Measurements from ENCODE around the gene DTNB.
"Not testable (repeated sequence)": the region's sequence is repeated elsewhere in the genome, so short reads cannot be mapped to it uniquely, and the experiment has no call there.

The DTNB gene

DNA sequence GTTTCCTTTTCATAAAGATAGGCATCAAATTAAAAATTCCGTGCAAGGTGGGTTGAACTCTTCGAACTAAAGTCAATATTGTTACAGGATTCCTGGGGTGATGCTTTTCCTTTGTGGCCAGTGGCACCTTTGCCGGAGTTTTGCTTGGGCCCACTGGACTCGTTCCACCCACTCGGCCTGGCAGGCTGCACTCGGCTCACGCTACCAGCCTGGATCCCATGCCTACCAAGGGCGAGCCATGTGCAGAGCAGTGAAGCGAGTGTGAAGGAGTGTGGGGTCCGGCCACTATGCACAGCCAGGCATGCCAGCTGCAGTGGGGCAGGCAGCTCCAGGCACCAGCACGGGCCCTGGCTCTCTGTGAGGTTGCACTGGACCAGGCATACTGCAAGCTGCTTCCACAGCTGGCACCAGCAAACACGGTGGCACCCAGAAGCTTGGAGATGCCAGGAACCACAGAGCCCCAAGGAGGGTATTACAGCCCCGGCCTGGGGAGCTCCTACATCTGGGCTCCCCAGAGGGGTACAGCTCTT is 83.6 kb downstream of the DTNB start:
- no peak for DNase-seq (ENCODE audit: low read depth)

DNA sequence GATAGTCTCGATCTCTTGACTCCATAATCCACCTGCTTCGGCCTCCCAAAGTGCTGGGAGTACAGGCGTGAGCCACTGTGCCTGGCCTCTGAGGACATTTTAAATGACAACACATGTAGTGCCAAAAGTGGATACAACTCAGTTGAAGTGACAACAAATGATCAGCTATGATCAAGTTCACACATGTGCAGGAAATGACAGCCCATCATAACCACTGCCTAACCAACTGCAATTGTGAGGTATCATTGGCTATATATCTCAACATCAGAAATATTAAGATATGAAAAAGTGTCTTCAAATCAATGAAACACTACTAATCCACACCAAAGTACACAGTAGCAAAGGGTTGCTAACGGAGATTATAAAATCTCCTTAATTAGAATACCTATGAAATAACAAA is 84.8 kb downstream of the DTNB start:
- DNase-seq (ENCODE audit: low read depth): no peak

DNA sequence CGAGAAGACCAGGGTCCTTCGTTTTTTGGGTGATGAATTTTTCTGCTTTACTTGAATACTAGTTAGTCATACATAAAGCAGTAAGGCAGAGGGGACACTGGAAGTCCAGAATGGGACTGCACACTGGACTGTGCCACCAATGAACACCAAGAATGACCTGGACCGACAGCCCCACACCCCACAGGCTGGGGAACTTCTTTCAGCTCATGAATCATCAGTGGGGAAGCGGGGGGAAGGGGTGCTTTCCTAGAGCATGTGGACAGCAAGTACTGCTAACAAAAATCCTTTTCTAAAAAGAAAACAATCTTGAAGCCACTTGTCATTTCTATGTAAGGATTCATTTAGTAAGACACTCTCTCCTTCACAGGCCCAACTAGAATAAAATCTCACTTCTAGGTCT is 86.0 kb downstream of the DTNB start:
- DNase-seq (ENCODE audit: low read depth): no peak

DNA sequence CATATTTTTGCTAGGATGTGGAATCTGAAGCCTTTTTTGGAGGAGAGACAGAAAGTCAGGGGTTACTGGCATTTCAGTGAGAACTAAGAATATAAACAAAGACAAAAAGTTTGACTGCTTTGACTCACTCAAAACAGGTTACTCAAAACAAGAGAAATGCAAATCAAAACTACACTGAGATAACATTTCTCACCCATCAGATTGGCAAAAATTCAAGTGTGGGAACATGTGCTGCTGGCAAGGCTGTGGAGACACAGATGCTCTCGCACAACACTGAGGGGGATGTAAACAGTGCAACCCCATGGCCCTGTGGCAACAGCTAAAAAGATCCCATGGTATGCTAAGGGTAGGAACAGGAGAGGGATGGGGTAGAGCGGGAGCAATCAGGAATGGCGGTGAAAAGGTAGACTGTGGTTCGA is 86.6 kb downstream of the DTNB start:
- no peak for DNase-seq (ENCODE audit: low read depth)

DNA sequence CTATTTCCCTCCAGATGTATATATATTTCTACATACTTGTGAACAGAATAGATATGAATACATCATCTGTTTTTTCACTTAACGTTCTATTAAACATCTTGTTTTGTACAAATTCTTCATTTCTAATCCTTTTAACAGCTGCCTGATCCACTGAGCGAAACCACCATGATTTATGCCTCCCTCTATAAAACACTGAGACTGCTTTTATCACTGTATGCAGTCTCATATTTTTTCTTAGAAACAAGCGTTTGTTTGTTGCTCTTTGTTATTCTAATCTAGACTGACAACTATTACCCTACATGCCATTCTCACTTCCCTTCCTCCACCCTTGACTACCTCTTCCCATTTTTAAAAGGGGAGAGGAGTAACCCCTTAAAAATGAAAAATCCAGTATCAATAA is 88.2 kb downstream of the DTNB start:
- no peak for DNase-seq (ENCODE audit: low read depth)

DNA sequence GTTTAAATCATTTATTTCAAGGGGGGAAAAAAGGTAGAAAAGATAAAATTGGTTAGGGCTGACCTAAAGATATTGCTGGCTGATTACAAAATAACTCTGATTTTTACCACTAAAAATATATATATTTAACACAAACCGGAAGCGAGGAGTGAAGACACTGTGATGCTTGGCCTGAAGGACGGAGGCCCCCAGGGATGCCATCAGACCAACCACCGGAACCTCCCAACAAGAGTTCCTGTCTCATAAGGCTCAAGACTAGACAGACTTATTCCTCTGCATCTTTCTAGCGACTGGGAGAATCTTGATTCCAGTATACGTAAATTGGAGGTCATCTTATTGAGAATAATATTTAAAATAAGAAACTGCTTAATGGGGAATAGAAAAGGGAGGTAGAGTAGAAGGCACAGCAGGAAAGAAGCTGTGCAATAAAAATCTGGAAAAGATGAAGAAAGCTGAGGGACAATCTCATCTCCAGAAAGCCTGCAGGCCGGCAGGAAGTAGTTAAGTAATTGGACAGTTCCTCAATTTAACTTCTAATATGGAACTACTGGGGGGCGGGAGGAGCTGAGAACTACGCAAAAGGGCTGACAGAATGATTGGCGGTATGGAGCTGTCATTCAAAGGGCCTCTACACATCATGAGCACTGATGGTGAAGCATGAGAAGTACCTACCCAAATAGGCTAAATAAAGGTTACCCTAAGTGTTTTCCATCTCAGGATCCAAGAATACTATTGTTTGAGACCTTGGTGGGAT is 91.1 kb downstream of the DTNB start:
- no peak for DNase-seq (ENCODE audit: low read depth)

DNA sequence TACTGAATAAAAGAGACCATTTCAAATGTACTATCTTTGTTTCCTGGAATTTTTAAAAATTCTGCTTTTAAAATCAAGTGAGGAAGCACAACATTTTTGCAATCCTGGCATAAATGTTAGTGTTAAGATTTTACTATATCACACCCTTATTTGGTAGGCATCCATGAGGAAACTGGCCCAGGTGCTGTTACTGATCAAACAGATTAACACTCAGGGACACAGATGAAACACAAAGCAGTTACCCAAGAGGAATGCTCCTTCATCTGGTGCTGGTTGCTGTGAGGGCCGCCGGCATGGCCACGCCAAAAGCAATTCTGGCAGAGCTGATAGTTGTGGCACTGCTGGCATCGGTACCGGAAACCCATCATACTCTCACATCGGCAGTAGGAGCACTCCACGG is 96.8 kb downstream of the DTNB start:
- no peak for DNase-seq (ENCODE audit: low read depth)

DNA sequence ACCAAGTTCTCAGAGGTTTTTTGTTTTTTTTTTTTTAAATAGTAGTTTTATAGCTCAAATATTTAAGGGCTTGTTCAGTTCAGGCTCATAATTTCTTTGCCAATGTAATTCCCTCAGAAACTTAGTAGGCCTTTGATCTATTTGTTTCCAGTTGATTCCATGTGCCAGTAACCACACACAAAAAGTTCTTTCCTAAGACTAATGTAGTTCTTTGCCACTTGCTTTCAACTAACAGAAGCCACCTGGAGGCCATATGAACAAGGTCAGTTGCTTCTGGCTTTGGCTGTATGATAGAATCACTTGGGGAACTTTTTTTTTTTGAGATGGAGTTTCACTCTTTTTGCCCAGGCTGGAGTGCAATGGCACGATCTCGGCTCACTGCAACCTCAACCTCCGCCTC is 100.7 kb downstream of the DTNB start:
- DNase-seq (ENCODE audit: low read depth): no peak

DNA sequence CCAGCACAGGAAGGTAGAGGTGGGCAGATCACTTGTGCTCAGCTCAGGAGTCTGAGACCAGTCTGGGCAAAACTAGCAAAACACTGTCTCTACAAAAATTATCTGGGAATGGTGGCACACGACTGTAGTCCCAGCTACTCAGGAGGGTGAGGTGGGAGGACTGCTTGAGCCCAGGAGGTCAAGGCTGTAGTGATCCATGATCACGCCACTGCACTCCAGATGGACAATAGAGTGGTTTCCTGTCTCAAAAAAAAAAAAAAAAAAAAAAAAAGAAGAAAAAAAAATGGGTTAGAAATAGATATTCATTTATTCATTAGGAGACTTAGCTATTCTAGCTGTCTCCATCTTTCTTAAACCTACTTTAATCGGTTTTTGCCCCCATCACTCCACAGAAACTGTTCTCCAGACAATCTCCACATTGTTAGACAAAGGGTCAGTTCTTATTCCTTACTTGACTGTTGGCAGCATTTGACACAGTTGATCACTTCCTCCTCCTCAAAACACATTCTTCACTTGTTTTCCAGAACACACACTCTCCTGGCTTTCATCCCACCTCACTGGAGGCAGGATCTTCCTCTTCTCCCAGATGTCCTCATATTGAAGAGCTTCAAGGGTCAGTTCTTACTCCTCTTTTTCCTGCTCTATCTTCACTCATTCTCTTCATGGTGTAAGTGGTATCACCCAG is 103.1 kb downstream of the DTNB start:
- no peak for DNase-seq (ENCODE audit: low read depth)

DNA sequence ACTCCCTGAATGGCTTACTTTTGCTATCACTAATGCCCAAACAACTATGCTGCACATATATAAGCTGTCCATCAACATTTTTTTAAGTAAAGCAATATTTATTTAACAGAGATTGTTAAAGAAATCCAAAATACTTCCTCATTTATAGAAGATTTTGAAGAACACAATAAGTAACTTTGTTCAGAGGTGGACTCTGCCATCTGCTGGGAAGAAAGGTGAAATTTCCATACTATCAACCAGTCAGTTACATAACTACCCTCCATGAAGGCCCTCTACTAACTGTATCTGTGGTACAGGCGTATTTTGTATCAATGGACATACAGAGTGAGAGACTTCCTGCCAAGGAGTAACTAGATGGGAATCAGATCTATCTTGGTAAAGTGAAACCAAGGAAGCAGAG is 106.0 kb downstream of the DTNB start:
- no peak for DNase-seq (ENCODE audit: low read depth)

DNA sequence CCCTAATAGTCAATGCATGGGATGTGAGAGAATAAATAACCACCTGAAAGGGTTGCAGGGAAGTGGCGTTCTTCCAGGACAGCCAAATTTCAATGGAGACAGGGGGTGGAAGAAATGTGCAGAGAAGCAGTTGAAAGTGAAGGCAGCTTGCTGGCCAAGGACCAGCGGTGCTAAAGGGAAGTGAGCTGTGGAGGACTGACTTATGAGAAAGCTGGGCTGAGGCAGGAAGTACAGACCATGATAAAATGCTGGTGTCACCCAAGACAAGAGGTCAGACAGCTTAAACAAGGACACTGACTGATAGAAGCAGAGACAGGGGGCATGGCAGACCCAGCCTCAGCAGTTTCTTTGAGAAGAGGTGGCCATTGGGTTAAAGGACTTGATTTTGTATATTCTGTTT is 106.7 kb downstream of the DTNB start:
- DNase-seq (ENCODE audit: low read depth): no peak

DNA sequence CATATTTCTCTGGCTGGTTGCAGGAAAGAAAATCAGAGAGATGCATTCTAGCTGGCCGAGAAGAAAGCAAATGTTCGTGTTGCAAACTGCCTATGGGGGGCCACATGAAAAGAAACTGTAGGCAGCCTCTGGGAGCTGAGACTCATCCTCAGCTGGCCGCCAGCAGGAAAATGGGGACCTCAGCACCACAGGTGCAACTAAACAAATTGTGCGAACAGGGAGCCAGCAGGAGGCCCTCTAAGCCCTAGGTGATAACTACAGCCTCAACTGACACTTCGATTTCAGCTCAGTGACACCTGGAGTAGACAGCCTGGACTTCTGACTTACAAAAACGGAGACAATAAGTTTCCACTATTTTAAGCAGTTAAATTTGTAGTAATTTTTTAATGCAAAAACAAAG is 107.3 kb downstream of the DTNB start:
- DNase-seq (ENCODE audit: low read depth): no peak

DNA sequence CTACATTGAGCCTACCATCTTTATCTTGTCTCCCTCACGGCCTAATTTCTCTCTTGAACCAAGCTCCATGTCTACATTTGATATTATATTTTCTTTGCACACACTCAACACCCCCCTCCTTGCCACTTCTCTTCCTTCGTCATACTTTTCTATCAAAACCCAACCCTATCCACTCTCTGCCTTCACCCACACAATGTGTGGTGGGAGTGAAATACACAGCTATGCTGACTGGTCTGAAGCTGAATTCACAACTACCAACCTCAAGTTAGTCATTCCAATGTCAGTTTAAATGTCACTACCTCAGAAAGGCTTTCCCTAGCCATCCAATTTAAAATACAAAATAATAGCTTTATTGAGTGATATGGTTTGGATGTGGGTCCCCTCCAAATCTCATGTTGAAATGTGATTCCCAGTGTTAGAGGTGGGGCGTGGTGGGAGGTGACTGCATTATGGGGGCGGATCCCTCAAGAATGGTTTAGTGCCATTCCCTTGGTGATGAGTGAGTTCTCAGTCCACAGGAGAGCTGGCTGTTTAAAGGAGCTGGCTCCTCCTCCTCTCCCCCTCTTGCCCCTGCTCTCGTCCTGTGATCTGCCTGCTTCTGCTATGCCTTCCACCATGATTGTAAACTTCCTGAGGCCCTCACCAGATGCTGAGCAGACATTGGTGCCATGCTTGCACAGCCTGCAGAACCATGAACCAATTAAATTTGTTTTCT is 112.1 kb downstream of the DTNB start:
- no peak for DNase-seq (ENCODE audit: low read depth)

DNA sequence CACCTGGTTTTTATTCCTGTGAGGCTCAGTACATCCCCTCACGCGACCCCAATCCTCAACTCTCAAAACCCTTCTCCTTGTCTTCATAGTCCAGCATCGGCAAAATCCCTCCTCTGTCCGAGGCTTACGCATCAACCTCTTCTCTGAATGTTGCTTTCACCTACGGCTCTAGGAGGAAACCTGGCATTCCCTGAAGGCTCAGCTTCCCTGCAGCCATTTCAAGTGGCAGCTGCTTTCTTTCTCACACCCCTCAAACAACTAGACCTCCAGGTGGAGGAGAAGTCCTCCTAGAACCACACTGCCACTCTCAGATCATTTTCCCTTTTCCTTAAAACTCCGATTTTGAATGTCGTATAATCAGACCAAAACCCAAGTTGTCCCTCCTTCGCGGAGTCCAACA is 114.2 kb downstream of the DTNB start:
- no peak for DNase-seq (ENCODE audit: low read depth)

DNA sequence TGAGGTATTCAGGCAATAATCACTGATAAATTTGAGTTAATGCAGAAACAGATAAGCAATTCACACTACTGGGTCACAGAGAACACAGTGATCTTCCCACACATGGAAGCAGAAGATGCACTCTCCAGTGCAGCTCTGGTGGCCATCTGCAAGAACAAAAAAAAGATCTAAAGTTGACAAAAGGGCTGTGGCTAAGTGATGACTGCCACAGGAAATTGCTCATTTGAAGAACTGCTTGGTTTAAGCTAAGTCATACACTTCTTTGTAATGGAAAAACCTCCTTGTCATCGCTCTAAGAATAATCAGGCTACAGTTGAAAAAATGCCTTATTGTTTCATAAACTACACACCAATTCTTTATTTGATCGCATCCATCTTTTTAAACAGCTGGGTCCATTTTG is 115.1 kb downstream of the DTNB start:
- DNase-seq (ENCODE audit: low read depth): no peak

DNA sequence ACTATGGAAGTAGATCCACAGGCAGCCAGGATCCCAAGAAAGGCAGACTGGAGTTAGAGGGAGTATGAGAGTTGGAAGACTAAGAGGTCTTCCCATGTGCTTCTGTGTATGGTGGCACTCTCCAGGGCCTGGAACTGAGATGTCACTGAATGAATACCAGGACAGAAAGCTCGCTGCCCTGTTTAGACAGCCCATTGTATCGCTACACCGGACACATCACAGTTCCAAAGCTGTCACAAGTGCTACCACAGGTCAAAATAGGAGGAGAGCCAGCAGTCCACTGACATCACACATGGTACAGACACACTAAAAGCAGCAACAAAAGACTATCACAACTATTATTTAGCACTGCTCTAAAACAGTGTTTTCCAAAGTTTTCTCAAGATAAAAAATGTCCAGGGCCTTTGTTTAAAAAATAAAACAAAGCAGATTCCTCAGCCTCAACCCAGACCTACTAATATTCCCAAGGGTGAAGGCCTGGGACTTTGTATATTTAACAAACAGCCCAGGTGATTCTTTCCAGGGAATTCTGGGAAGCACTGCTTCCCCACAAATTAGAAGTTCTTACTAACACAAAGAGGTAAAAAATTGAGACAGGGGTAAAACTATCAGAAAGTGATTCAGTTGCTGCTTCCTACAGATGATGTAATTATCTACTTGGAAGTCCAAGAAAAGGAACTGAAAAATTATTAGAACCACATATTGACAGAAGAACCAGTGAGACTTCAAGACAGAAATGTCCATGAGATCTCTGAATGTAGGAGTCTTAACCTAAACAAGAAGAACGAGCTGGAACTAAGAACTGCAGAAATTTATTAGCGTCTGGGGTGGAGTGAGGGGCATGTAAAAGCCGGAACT is 116.0 kb downstream of the DTNB start:
- no peak for DNase-seq (ENCODE audit: low read depth)

DNA sequence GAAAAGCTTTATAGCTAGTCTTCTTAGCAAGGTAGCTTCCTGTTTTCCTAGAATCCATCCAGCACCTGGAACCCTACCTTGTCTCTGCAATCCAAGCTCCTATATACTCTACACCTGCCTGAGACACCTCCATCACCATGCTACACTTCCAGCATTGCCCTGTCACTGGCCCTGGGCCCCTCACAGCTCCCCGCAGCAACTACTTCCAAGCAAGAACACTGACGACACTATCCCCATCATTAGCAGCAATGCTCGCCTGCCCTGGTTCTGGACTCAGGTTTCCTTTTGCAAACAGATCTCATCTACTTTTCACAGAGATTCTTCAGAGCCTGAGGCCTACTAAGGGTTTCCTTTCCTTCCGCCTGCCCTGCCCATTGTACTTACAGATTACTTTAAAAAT is 121.1 kb downstream of the DTNB start:
- DNase-seq (ENCODE audit: low read depth): no peak

DNA sequence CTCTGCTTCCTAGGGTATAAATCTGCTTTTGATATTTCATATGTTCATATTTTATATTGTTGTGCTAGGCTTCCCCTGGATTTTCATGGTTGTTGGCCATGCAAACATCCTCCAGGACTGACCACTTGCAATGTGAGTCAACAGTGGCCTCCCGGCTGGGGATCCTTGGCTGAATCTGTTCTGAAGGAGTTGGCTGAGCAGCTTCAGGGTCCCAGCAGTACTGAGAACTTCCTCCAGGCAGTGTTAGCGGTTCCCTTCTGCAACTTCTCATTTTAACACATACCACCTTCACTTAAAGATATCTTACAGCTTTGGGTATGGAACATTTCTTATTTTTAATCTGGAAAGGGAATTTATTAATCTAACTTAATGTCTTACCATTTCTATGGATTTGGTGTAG is 122.1 kb downstream of the DTNB start:
- no peak for DNase-seq (ENCODE audit: low read depth)

DNA sequence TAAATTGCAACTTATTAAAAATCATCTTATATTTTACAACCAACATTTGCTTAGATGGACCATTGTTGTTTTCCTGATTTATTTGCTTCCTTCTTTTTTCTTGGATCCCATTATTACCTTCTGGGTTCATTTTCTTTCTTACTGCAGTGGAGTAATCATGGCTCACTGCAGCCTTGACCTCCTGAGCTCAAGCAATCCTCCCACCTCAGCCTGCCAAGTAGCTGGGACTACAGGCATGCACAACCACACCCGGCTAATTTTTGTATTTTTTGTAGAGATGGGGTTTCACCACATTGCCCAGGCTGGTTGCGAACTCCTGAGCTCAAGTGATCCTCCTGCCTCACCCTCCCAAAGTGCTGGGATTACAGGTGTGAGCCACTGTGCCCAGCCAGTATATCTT is 123.8 kb downstream of the DTNB start:
- DNase-seq (ENCODE audit: low read depth): not testable (repeated sequence)

DNA sequence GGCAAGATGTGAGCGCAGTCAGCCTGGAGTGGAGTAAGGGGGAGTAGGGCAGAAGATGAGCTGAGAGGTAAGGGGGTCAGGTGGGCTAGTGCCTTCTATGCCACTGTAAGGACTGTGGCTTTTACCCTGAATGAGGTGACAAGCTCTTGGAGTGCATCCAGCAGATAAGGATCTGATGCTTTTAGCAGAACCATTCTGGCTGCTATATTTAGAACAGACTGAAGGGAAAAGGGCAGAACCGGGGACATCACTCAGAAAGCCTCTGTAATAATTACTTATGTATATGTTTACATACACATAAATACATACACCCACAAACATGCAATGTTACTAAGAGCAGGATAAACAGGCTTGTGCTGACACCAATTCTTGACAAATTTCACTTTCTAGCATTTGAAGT is 124.8 kb downstream of the DTNB start:
- DNase-seq (ENCODE audit: low read depth): no peak

DNA sequence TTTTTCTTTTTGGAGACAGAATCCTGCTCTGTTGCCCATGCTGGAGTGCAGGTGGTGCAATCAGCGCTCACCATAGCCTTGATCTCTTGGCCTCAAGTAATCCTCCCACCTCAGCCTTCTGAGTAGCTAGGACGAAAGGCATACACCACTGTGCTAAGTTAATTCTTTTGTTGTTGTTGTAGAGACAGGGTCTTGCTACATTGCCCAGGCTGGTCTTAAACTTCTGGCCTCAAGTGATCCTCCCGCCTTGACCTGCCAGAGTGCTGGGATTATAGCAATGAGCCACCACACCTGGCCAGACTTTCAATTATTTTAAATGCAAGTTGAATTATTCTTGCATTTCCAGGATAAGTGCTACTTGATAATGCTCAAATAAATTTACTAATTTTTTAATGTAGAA is 126.5 kb downstream of the DTNB start:
- DNase-seq (ENCODE audit: low read depth): no peak

DNA sequence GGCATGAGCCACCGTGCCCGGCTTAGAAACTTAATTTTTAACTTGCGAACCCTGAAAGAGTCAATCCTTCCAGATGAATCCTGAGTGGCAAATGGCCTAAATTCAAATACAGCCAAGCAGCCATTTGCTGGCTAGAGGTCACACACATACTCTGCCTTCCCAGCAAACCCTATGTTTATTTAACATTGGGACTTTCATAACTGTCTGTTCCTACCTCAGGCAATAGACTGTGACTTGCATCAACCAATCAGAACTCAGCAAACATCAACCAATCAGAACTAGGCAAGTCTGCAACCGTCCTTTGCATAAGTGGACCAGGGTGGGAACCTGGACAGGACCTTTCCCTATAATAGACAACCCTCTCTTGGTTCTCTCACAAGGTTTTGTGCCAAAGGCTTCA is 127.5 kb downstream of the DTNB start:
- no peak for DNase-seq (ENCODE audit: low read depth)
